Left lobe of liver (tissue), 2 donors: ENCODE measurements around the gene SEBOX. TPM values are rescaled to one million over a fixed set of nuclear protein-coding genes. Genes with fewer than 3 reads are reported as not detected.
"Not testable (repeated sequence)": the region's sequence is repeated elsewhere in the genome, so short reads cannot be mapped to it uniquely, and the experiment has no call there.

Experiments used
- ATAC-seq: fragments of 200-7000 bp; cut with Tn5 transposase; one replicate; pipeline ENCODE4 v1.9.1; 2020; ENCODE audit warnings: mild to moderate bottlenecking, moderate library complexity
- DNase-seq: peaks from one replicate; pipeline ENCODE4 v3.0.0-alpha.2; 2020; ENCODE audit warnings: low spot score
- total RNA-seq: library from RNA; stranded (reverse); gene quantifications from one replicate; pipeline ENCODE4 v1.2.1, GENCODE V29; 2021
- donor health status: DM: no; HTN: no; CAD: no; lungs with moderate emphysema.
- donor health status: DM: no; HTN: yes; CAD: no.

Gene SEBOX
- total RNA-seq, 1 donor from 2014 or later: not detected

GRCh38 chr17:28342313-28342712, 22.7 kb downstream of the SEBOX start:
- DNase-seq: no peak
- no peak for ATAC-seq

DNA sequence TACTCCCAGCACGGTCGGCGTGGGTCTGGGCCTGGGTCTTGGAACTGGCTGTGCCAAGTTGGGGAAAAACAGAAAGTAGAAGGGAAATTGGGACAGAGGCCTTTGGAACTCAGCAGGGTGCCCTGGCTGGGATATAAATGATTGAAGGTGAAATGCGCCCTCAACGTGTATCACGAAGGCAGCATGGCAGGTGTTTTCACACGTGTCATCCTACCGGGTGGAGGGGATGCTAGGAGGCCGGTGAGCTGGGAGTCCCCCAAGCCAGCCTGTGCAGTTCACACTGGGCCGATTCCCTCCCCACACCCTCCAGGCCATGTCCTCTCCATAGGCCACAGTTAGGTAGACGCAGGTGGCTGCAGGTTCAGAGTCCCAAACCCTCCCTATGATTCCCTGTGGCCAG, 23.5 kb downstream of the SEBOX start:
- no peak for ATAC-seq
- no peak for DNase-seq

DNA sequence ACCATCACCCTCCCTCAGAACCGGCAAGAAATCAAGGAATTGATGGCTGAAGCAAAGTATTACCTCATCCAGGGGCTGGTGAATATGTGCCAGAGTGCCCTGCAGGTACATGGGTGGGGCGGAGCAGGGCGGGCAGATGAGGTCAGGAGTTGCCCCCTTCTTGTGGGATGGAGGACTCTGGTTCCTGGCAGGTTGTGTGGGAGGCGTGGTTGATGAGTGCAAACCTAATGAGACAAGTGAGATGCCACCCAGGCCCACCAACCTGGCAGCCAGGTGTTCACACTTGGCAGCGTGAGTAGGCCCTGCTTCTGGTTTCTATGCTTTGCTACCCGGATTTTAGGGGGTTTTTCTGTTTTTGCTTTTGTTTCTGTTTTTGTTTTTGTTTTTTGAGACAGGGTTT, 24.6 kb downstream of the SEBOX start:
- DNase-seq (no peak), ATAC-seq (no peak)

GRCh38 chr17:28339431-28339830, 25.6 kb downstream of the SEBOX start:
- ATAC-seq: no peak
- DNase-seq: no peak

DNA sequence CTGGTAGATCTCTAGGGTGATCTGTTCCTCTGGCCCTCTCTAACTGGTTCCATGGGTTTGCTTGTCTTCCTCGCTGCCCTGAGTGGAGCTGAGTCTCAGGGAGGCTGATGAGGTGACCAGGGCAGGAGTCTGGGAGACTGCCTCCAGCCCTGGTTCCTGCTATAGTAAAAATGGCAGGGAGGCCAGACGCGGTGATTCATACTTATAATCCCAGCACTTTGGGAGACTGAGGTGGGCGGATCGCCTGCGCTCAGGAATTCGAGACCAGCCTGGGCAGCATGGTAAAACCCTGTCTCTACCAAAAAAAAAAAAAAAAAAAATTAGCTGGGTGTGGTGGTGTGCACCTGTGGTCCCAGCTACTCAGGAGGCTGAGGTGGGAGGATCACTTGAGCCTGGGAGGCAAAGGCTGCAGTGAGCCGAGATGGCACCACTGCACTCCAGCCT, 26.2 kb downstream of the SEBOX start:
- not testable (repeated sequence) for ATAC-seq, DNase-seq

GRCh38 chr17:28338056-28338768, 26.8 kb downstream of the SEBOX start:
- no peak for ATAC-seq
- no peak for DNase-seq

DNA sequence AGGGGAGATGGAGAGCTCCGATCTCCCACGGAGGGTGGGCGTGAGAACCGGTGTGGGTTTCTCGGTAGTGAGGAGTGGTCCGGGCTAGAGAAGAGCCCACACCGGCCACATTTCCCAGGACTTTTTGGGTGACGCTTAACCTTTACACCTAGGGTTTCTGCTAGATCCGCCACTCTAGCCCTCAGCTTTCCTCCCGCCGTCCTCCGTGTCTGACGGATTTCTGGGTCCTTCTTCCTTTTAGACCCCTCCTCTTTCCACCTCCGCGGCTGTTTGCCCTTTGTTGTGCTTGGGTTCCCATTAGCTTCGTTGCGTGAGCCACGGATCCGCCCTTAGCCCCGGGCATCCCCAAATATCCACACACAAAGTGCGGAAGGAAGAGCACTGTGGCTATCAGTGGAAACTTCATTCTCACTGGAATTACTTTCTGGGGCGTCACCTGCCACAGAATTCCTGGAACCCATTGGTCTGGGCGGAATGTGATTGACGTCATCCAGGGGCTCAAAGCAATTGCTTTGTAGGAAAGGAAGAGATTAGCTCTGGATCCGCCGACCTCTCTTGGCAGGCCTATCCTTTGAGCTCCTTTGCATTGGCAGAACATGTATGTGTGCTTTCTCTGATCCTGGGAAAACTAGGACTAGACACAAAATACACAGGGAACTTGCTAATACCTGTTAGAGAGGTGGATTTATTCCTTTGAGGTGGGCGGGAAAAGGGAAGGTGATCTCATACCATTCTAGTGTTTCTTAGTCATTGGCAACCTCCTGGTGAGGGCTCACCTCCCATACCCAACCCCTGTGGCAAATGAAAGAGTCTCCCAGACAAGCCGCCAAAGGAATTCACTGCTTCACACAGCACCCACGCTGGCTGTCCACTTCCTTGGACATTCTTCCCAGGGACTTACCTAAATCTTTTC, 28.8 kb downstream of the SEBOX start:
- DNase-seq (peak; percentile 80), ATAC-seq (peak; percentile 45)

- peak; percentile 93 for ATAC-seq
- DNase-seq: peak; percentile 99
Measured at GRCh38 chr17:28335201-28335958, 29.6 kb downstream of the SEBOX start, which contains the start of the genes IFT20 and TNFAIP1. Gene IFT20 (minus strand): TSS chr17:28335472. CDS start chr17:28331985, 3,487 bp downstream. Gene TNFAIP1 (plus strand): TSS chr17:28335761. CDS start chr17:28339522, 3,761 bp downstream.

DNA sequence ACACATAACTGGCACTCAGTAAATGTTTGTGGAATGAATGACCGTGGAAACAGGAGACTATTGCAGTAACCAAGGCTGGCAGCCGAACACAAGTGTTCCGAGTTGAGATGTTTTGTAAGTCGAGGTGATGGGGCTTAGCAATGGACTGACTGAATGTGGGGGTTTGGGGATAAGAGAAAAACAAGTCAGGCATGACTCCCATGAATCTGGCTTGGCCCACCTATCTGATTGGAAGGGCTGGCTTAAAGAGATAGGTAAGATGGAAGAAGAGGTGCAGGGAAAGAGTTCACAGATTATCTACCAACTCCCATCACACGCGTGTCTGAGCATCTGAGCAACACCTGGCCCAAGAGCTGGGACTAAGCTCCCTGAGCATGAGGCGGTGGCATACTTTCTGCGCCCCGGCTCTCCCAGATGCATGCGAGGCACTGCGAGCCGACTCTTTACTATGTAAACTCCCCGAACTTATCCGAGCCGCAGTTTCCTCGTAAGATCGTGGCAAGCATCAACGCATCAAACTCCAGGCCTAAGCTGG, 30.3 kb downstream of the SEBOX start:
- DNase-seq (no peak), ATAC-seq (no peak)

- DNase-seq (no peak), ATAC-seq (no peak)
Measured at GRCh38 chr17:28334171-28334570, 30.8 kb downstream of the SEBOX start.

GRCh38 chr17:28333083-28333746, 31.8 kb downstream of the SEBOX start:
- no peak for ATAC-seq
- peak; percentile 32 for DNase-seq

DNA sequence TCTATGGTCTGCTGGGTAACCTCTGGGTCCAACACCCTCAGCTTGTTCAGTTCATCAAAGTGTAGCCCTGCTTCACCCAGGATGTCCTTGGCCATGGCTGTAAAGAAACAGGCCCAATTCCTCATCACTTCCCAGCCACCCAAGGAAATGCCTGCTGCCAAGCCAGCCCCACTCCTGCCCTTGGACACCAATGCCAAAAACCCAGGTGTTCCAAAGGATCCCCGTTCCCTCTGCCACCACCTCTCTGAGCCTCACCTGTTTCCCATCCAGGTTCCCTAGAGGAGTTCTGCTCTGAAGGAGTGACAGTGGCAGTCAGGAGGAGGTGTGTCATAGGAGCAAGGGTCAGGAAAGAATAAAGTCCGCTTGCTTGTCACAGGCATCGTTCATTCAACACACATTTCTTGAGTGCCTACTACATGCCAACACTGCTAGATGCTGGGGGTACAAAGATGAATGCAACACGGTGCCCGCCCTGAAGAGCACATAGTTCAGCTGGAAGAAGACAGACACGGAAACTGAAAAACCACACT, 33.0 kb downstream of the SEBOX start:
- DNase-seq (peak; percentile 32), ATAC-seq (no peak)

- ATAC-seq: no peak
- DNase-seq: peak; percentile 29
Measured at GRCh38 chr17:28330671-28331070, 34.3 kb downstream of the SEBOX start.

- DNase-seq (peak; percentile 21), ATAC-seq (no peak)
Measured at GRCh38 chr17:28328325-28328724, 36.7 kb downstream of the SEBOX start.

- no peak for ATAC-seq
- DNase-seq: no peak
Measured at GRCh38 chr17:28327709-28328108, 37.3 kb downstream of the SEBOX start.

DNA sequence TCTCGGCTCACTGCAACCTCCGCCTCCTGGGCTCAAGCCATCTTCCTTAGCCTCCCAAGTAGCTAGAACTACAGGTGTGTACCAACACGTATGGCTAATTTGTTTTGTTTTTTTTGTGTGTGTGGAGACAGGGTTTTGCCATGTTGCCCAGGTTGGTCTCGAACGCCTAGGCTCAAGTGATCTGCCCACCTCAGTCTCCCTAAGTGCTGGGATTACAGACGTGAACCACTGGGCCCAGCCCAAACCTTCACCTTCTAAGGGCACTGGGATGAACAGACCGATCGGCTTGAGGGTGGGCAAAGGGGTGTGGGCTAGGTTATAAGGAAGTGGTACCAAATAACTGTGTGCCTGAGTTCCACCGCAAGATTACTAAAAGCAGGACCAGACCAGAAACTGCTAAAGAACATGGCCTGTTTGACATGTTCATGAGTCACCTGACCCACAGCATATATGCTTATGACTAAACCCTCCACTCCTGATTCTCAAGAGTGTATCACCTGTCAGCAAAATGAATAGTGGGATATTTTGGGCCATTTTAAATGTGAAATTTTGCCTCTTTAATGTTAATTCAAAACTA, 37.9 kb downstream of the SEBOX start:
- ATAC-seq: no peak
- peak; percentile 19 for DNase-seq

GRCh38 chr17:28326114-28326513, 38.9 kb downstream of the SEBOX start:
- ATAC-seq: no peak
- peak; percentile 29 for DNase-seq

GRCh38 chr17:28325211-28325610, 39.8 kb downstream of the SEBOX start:
- DNase-seq: peak; percentile 3
- ATAC-seq: no peak

DNA sequence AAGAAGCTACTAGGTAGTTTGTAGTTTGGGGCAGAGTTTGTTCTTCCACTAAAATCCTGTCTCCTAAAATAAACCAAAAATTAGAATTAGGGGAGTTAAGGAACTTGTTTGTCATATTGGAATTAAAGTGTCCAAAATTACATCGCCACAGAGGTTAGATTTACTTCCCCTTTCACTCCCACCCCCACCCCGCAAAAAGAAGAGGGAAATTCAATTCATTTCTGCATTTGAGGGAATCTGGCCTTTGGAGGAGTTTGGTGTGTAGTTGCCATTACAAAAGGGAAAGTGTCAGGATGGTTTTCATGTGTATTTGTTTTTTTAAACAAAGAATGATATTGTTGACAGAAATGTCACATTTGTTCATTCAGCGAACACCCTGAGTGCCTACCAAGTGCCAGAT, 40.2 kb downstream of the SEBOX start:
- DNase-seq (no peak), ATAC-seq (no peak)
